GM23248 (cell line): ENCODE data around the gene STAG1.

Experiments used
- EZH2 ChIP-seq: fragments of 200-600 bp; sonication (generic); IDR thresholded peaks from 2 replicates; pipeline ENCODE4 v1.6.1; 2018; ENCODE audit warnings: antibody characterized with exemption, mild to moderate bottlenecking; ENCODE audit not compliant: insufficient read depth, poor library complexity, severe bottlenecking
- EZH2phosphoT487 ChIP-seq: fragments of 200-600 bp; sonication (generic); IDR thresholded peaks from 2 replicates; pipeline ENCODE4 v1.6.1; 2018; ENCODE audit warnings: antibody characterized with exemption, moderate library complexity, mild to moderate bottlenecking, low read depth; ENCODE audit not compliant: insufficient read depth

DNA sequence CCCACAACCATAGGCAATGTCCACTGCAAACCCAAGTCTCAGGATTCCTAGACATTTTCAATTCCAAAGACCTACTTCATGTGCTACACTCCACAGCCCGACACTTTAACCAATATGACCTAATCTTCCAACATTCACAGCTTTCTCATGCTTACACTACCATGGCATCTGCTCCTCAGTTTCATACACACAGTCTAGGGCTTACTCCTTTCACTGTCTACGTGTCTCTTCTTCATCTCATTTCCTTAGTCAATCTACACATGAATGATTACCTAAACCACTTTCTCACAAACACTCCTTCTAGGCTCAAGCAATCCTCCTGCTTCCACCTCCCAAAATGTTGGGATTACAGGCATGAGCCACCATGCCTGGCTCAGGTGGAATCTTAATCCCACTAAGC, 106.3 kb downstream of the STAG1 start:
- TF ChIP-seq EZH2 (no peak), EZH2phosphoT487 (no peak)
